Inflammatory macrophage (primary cell): Measurements from ENCODE around the gene CELA2B.
"Not testable (repeated sequence)": the region's sequence is repeated elsewhere in the genome, so short reads cannot be mapped to it uniquely, and the experiment has no call there.

Experiments
- DNase-seq, 2 donors: peaks; one replicate each; pipeline ENCODE4 v3.0.0-alpha.2; 2020 to 2022

Gene CELA2B

DNA sequence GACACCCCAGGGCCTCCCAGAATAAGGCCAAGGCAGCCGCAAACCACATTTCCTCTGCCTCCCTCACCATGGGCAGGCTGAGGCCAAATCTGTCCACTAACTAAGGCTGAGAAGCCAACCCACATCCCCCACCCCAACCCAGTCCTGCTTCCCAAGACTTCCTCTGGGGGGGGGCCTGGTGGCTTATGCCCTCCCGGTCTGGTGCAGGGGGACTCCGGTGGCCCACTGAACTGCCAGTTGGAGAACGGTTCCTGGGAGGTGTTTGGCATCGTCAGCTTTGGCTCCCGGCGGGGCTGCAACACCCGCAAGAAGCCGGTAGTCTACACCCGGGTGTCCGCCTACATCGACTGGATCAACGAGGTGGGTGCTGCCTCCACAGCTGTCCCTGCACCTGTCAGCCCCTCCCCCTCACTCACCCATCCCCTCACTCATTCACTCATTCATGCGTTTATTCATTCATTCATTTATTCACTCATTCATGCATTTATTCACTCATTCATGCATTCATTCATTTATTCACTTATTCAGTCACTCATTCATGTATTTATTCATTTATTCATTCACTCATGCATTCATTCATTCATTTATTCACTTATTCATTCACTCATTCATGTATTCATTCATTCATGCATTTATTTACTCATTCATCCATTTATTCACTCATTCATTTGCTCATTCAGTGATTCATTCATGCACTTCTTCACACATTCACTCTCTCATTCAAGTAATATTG lies 30.3 kb upstream of the CELA2B start:
- DNase-seq = no peak

DNA sequence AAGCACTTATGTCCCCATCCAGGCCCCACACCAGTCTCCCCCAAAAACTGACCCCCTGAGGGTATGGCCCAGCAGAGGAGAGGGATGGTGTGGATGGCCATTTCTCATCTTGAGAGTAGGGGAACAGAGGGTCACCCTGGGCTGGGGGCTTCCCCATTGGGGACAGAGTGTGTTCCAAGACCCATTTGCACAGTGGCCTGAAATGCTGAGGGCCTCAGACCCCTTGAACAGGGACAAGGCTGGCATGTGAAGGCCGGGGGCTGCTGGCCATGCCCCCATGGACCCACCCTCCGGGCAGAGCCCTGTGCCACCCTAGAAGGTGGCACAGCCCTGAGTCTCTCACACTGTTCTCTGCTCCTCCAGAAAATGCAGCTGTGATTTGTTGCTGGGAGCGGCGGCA lies 29.7 kb upstream of the CELA2B start:
- no peak for DNase-seq

DNA sequence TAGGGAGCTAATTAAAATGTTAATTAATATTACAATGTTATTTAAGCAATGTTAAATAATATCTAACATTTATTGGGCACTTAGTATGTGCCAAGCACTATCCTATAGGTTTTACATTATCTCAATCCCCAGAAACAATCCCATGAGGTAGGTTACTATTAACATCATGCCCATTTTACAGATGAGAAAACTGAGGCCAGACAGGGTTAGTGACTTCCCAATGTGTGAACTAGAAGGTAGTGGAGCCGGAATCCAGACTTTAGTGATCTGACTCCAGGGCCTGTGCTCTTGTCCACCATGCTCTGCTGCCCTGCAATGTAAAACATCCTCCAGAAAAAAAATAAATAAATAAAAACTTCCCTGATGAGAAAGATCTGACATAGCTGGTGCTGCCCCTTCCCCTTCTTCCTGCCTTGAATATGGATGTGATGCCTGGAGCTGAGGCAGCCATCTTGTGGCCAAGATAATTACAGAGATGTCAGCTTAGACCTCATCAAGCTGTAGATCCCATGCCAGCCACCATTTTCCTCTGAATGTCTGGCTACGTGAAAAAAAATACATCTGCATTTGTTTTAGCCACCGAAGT lies 26.9 kb upstream of the CELA2B start:
- DNase-seq = no peak

- no peak for DNase-seq
Measured at GRCh38 chr1:15449567-15449966, 26.3 kb upstream of the CELA2B start.

- no peak for DNase-seq
Measured at GRCh38 chr1:15451014-15451722, 24.7 kb upstream of the CELA2B start.

DNA sequence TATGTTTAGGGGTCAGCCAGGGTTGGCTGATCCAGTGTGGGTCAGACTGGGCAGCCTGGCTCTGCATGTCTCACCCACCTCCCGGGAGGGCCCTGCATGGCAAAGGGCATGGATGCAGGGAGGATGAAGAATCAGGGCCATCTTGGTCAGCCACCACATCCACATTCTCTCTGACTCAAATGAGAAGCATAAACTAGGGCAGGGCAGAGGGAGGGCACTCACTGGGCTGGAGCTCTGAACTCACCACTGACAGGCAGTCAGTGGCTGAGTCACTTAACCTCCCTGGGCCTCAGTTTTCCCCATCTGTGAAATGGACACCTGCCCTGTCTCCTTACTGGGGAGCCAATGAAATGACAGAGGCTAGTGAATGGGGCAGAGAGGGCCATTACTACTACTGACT lies 23.7 kb upstream of the CELA2B start:
- DNase-seq = no peak

GRCh38 chr1:15452866-15453571 lies 22.9 kb upstream of the CELA2B start:
- DNase-seq = no peak

- no peak for DNase-seq
Measured at GRCh38 chr1:15453734-15454133, 22.2 kb upstream of the CELA2B start.

DNA sequence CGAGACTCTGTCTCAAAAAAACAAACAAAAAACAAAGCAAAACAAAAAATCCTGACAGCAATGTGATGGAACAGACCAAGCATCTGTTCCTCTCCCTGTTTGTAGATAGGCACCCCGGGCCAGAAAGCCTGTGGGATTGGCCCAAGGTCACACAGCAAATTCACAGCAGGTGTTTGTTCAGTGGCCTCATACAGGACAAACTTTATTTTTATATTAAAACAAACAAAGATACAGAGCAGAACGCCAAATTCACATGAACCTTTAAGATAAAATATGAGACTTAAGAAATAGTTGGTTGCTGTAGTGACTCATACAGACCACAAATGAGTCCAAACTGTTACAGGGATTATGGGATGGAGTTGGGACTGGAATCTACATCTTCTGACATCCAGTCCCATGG lies 21.6 kb upstream of the CELA2B start:
- no peak for DNase-seq

DNA sequence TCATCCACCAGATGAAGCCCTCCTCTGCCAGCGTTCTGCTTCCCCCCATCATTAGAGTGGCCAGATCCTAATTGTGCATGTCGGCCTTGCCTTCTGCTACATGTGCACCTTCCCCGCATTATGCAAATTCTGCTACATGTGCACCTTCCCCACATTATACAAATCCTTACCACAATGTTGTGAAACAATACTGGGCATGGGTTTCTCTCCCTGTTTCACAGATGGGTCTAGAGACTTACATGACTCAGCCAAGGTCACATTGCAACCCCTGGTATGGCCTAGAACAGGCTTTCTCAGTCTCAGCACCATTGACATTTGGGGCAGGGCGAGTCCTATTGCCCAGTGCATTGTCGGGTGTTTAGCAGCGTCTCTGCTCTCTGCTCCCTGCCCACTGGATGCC lies 20.4 kb upstream of the CELA2B start:
- DNase-seq = peak in 1 of 2 donors; percentile 69

DNA sequence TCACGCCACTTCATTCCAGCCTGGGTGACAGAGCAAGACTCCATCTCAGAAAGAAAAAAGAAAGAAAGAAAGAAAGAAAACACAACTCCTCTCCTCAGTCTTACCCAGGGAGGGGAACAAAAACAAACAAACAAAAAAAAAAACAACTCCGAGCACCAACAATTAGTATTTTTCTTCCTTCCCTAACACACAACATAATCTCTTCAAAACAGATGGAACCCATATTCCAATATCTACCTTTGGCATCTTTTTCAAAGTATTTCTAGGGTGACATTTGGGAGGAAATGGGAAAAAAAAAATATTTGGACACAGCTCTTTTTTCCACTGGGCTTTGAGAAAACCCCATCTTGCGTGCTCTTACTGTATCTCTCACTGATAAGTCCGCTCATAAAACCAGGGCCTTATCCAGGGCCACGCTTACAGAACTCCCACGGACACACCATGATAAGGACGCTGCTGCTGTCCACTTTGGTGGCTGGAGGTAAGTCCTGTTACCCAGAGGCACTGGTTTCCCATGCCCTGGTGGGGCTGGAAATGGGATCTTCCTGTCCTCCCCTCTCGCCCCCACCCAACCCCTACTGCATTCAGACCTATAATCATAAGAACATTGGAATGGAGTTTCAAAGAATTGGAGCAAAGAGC lies 19.5 kb upstream of the CELA2B start, which contains the start of gene CELA2A:
Gene CELA2A (plus strand): TSS at position 420 of the 642 bp plus-strand sequence. CDS start 22 bp downstream, at position 442.
- no peak for DNase-seq

- no peak for DNase-seq
Measured at GRCh38 chr1:15457585-15457984, 18.3 kb upstream of the CELA2B start.

GRCh38 chr1:15458388-15458787 lies 17.5 kb upstream of the CELA2B start:
- DNase-seq = not testable (repeated sequence)

GRCh38 chr1:15459771-15460707 lies 15.9 kb upstream of the CELA2B start:
- peak; percentile 51 to 57 for DNase-seq

GRCh38 chr1:15460708-15461095 lies 15.2 kb upstream of the CELA2B start:
- no peak for DNase-seq

- not testable (repeated sequence) for DNase-seq
Measured at GRCh38 chr1:15463064-15463800, 12.7 kb upstream of the CELA2B start.

DNA sequence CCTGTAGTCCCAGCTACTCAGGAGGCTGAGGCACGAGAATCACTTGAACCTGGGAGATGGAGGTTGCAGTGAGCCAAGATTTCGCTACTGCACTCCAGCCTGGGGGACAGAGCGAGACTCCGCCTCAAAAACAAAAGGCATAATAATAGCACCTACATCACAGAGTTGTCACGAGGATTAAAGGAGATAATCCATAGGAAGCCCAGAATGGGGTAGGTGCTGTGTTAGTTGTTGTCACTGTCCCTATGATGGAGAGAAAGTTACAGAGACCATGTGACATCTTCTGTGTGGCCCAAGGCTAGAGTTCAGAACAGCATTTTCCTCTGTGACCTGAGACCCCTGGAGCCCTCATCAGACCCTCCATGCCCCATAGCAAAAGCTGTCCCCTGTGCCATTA lies 12.0 kb upstream of the CELA2B start:
- not testable (repeated sequence) for DNase-seq

DNA sequence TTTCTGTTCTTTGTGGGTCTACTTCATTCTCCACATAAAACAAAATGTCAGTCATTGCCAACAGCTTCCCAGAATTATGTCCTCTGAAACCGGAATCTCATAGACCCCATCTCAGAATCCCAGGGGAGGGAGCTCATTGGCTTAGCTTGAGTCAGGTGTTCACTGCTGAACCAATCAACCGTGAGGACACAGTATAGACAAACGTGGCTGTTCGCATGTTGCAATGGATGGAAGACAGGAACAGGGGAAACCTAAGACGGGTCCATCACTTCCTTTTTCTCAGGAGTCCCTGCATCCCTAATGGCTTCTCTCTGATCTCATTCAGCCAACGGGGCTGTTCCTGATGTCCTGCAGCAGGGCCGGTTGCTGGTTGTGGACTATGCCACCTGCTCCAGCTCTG lies 10.2 kb upstream of the CELA2B start:
- DNase-seq = peak in 1 of 2 donors; percentile 51

- DNase-seq = not testable (repeated sequence)
Measured at GRCh38 chr1:15466955-15467625, 8.8 kb upstream of the CELA2B start.

- DNase-seq = no peak
Measured at GRCh38 chr1:15468145-15468544, 7.8 kb upstream of the CELA2B start.
